A549 (cell line): ENCODE measurements around the gene LAIR1. TPM values are rescaled to one million over a fixed set of nuclear protein-coding genes. Genes with fewer than 3 reads are reported as not detected.

Source experiments
- ATAC-seq, 2 experiments: fragments of 200-7000 bp in 1 of 2; fragments of >200 bp in 1 of 2; cut with Nextera tagmentation in 1 of 2; cut with Tn5 transposase in 1 of 2; 3 replicates each; pipeline versions ENCODE4 v1.8.0 to v1.9.1; 2018 to 2020; ENCODE audit warnings: mild to moderate bottlenecking in 1 of 2, moderate library complexity in 1 of 2
- CTCF ChIA-PET: fragments of 300-600 bp; sonication (Branson Sonifier 250); formaldehyde crosslinking; extraction: SDS; loops from one replicate; lab custom pipeline; 2021; ENCODE audit warnings: antibody characterized with exemption, inconsistent platforms; lab: Yijun Ruan, JAX
- POLR2A ChIA-PET: fragments of 350-600 bp; formaldehyde crosslinking; extraction: SDS; loops from one replicate; lab custom pipeline; 2021; ENCODE audit warnings: antibody characterized with exemption, inconsistent platforms; lab: Yijun Ruan, JAX
- DNase-seq, 2 experiments: peaks; one replicate each; pipeline versions ENCODE4 v3.0.0 to v3.0.0-alpha.2; 2011 to 2016; ENCODE audit warnings: low read depth in 1 of 2, low spot score in 1 of 2
- FAIRE-seq: peaks from 2 replicates; lab custom pipeline; 2011; peaks lifted over from hg19 to GRCh38; lab: Jason Lieb, UNC
- H3K27ac ChIP-seq, 2 experiments: fragments of >200 bp; sonication (Bioruptor Twin); formaldehyde crosslinking; 3 replicates each; pipeline ENCODE4 v1.5.1; 2016 to 2017
- H3K4me1 ChIP-seq: fragments of >200 bp; sonication (Bioruptor Twin); formaldehyde crosslinking; 3 replicates; pipeline ENCODE4 v1.6.1; 2016
- H3K4me2 ChIP-seq: fragments of >200 bp; sonication (Bioruptor Twin); formaldehyde crosslinking; 3 replicates; pipeline ENCODE4 v1.6.1; 2016
- H3K4me3 ChIP-seq: fragments of >200 bp; sonication (Bioruptor Twin); formaldehyde crosslinking; 3 replicates; pipeline ENCODE4 v1.5.1; 2016
- H3K9me3 ChIP-seq: fragments of >200 bp; sonication (Bioruptor Twin); formaldehyde crosslinking; 3 replicates; pipeline ENCODE4 v1.6.1; 2016
- BCL3 ChIP-seq: fragments of >200 bp; sonication (Bioruptor Twin); formaldehyde crosslinking; IDR thresholded peaks from 3 replicates; pipeline ENCODE4 v1.6.1; 2016
- BHLHE40 ChIP-seq: IDR thresholded peaks from 2 replicates; pipeline ENCODE4 v1.6.1; 2012; ENCODE audit warnings: low read depth, low read length, inconsistent platforms
- CBX8 ChIP-seq: fragments of 200-600 bp; sonication (generic); IDR thresholded peaks from 2 replicates; pipeline ENCODE4 v1.6.1; 2016
- EHF ChIP-seq: fragments of 250-450 bp; sonication (Bioruptor Pico); IDR thresholded peaks from 2 replicates; pipeline ENCODE4 v1.5.0; 2020; ENCODE audit warnings: mild to moderate bottlenecking
- EHMT2 ChIP-seq: fragments of 200-600 bp; sonication (generic); IDR thresholded peaks from 2 replicates; pipeline ENCODE4 v1.6.1; 2016; ENCODE audit warnings: antibody characterized with exemption, low read depth, mild to moderate bottlenecking, moderate library complexity
- EP300 ChIP-seq, 2 experiments: fragments of >200 bp; sonication (Bioruptor Twin); formaldehyde crosslinking; IDR thresholded peaks; 2 replicates in 1 of 2; 3 replicates in 1 of 2; pipeline ENCODE4 v1.6.1; 2016 to 2017
- ESRRA ChIP-seq: fragments of 150-350 bp; IDR thresholded peaks from 2 replicates; pipeline ENCODE4 v1.6.1; 2014; ENCODE audit warnings: mild to moderate bottlenecking, low read length, borderline replicate concordance
- FOSL2 ChIP-seq, 2 experiments: fragments of 450-650 bp in 1 of 2; fragments of >200 bp in 1 of 2; sonication (Bioruptor Twin) in 1 of 2; formaldehyde crosslinking; IDR thresholded peaks; 2 replicates each; pipeline versions ENCODE4 v1.5.0 to v1.6.1; 2016 to 2020; ENCODE audit warnings: mild to moderate bottlenecking in 1 of 2, moderate library complexity in 1 of 2
- HEYL ChIP-seq: fragments of 250-450 bp; sonication (Bioruptor Pico); IDR thresholded peaks from 2 replicates; pipeline ENCODE4 v1.8.0; 2021; ENCODE audit warnings: mild to moderate bottlenecking, moderate library complexity
- HOXA7 ChIP-seq: fragments of 250-450 bp; sonication (Bioruptor Pico); IDR thresholded peaks from 2 replicates; pipeline ENCODE4 v1.5.0; 2020; ENCODE audit warnings: mild to moderate bottlenecking, moderate library complexity
- HOXB13 ChIP-seq: fragments of 250-450 bp; sonication (Bioruptor Pico); IDR thresholded peaks from 2 replicates; pipeline ENCODE4 v1.5.0; 2020; ENCODE audit warnings: low read depth, mild to moderate bottlenecking, moderate library complexity
- HOXB5 ChIP-seq: fragments of 250-450 bp; sonication (Bioruptor Pico); IDR thresholded peaks from 2 replicates; pipeline ENCODE4 v1.5.0; 2020; ENCODE audit warnings: mild to moderate bottlenecking, moderate library complexity
- JUN ChIP-seq, 2 experiments: fragments of >200 bp; sonication (Bioruptor Twin); formaldehyde crosslinking; IDR thresholded peaks; 2 replicates in 1 of 2; 3 replicates in 1 of 2; pipeline ENCODE4 v1.6.1; 2016 to 2017
- KDM1A ChIP-seq: fragments of 200-600 bp; sonication (generic); IDR thresholded peaks from 2 replicates; pipeline ENCODE4 v1.6.1; 2016; ENCODE audit warnings: low read depth, mild to moderate bottlenecking
- MYC ChIP-seq: IDR thresholded peaks from 2 replicates; pipeline ENCODE4 v1.6.1; 2012; ENCODE audit warnings: mild to moderate bottlenecking, inconsistent platforms, low read length, improper control_type of control experiment, borderline replicate concordance
- NFE2L2 ChIP-seq: fragments of 150-350 bp; conservative IDR thresholded peaks from 2 replicates; pipeline ENCODE4 v1.6.1; 2014; ENCODE audit warnings: low read length
- POLR2AphosphoS2 ChIP-seq: conservative IDR thresholded peaks from 2 replicates; pipeline ENCODE4 v1.6.1; 2012; ENCODE audit warnings: low read length, improper control_type of control experiment, inconsistent platforms
- RARB ChIP-seq: fragments of 250-450 bp; sonication (Bioruptor Pico); IDR thresholded peaks from 2 replicates; pipeline ENCODE4 v1.8.0; 2021; ENCODE audit warnings: mild to moderate bottlenecking, moderate library complexity
- RCOR1 ChIP-seq: fragments of 150-350 bp; IDR thresholded peaks from 2 replicates; pipeline ENCODE4 v1.6.1; 2014; ENCODE audit warnings: antibody characterized with exemption, low read length, low read depth
- REST ChIP-seq: fragments of 200-600 bp; sonication (generic); IDR thresholded peaks from 2 replicates; pipeline ENCODE4 v1.6.1; 2016; ENCODE audit warnings: antibody characterized with exemption, mild to moderate bottlenecking, moderate library complexity
- USF2 ChIP-seq: fragments of 450-650 bp; IDR thresholded peaks from 2 replicates; pipeline ENCODE4 v1.6.1; 2014; ENCODE audit warnings: antibody characterized with exemption
- ZNF302 ChIP-seq: fragments of 250-450 bp; sonication (Bioruptor Pico); IDR thresholded peaks from 2 replicates; pipeline ENCODE4 v1.9.0; 2021; ENCODE audit warnings: inconsistent platforms, mild to moderate bottlenecking, moderate library complexity
- WGBS: methylation state at CpG from one replicate; pipeline ENCODE4 v1.1.6; 2017; ENCODE audit errors: missing lambda C conversion rate; 5-methylcytosine and 5-hydroxymethylcytosine counted together
- polyA plus RNA-seq, 4 experiments: library from polyadenylated mRNA; depleted of rRNA in 3 of 4; stranded (reverse); fragments of >200 nt; fragmentation: RNase III in 1 of 4; extraction: RNeasy Plus Mini Kit Qiagen cat#74134 plus additional on column Dnase treatment in 1 of 4; gene quantifications; 2 replicates in 3 of 4; 3 replicates in 1 of 4; pipeline ENCODE4 v1.2.3, GENCODE V29; 2011 to 2017
- TF ChIP-seq, protein P1 (sequence below): fragments of 150-350 bp; IDR thresholded peaks from 2 replicates; pipeline ENCODE4 v1.6.1; 2014; ENCODE audit warnings: low read depth, mild to moderate bottlenecking, low read length

The LAIR1 gene
- polyA plus RNA-seq, 2 of the 4 experiments (the other 2 are of a cell fraction), result not detected

DNA sequence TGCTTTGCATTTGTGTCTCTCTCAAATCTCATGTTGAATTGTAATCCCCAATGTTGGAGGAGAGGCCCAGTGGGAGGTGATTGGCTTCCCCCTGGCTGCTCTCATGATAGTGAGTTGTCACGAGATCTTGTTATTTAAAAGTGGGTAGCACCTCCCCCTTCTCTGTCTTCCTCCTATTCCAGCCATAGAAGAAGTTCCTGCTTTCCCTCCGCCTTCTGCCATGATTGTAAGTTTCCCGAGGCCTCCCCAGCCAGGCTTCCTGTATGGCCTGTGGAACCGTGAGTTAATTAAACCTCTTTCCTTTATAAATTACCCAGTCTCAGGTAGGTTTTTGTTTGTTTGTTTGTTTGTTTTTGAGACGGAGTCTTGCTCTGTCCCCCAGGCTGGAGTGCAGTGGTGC is 29.6 kb downstream of the LAIR1 start:
- no peak overlapping the region for H3K4me2 ChIP-seq
- TF ChIP-seq EP300 (IDR thresholded peaks at IDR 0.05) (no peak), HOXB5 (CRISPR knock-in tag) (no peak), FOSL2 (IDR thresholded peaks at IDR 0.05) (no peak), FOSL2 (CRISPR knock-in tag; IDR thresholded peaks at IDR 0.05) (no peak), EHMT2 (no peak), ZNF302 (CRISPR knock-in tag) (no peak), USF2 (no peak), ESRRA (no peak), RCOR1 (no peak)
- TF ChIP-seq, all 56 proteins: peak for 0
- Histone ChIP-seq H3K4me3 (no peak overlapping the region), H3K9me3 (no peaks in the 10 kb centered on the region), H3K27ac (no peak overlapping the region), H3K4me1 (no peaks in the 10 kb centered on the region)
- no peak for DNase-seq
- ChIA-PET CTCF (interaction anchor here (1.2 kb wide), 1 partner anchor 13 kb away, joined by 6 read pairs; no protein-coding TSS in a partner anchor), POLR2A (no interaction called here)
- no peak for ATAC-seq
- FAIRE-seq, result no peak
- 38% methylated on average over 5 of the region's 5 CpGs for WGBS

DNA sequence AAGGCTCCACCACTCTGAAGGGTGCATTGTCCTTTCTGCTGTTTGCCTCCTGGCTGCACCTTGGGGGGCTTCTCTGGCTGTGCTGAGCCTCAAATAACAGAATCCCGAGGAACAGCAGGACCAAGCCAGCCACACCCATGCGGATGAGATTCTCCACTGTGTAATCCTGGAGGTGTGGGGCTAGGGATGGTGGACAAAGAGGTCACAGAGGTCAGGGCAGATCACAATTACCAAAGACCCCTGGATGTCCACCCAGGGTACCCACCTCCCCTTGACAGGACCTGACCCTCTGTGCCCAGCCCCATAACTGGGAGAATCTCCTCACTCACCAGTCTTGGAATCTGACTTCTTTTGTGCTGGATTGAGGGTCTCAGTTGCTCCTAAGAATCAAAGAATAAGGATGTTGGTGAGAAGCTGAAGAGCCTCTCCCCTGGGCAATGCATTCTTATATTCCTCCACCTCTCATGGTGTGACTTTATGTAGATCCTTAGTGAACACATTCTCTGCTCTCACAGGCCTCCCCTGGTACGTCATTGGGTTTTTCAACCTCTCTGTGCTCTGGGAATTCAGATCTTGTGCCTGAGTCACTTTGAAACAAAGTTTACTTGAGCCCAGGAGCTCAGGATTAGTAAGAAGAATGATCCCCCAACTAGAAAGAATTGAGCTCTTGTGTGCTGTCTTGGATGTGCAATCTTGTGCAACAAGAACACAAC is 31.0 kb downstream of the LAIR1 start:
- H3K27ac ChIP-seq, result no peak overlapping the region
- FAIRE-seq (no peak), DNase-seq (no peak), ATAC-seq (no peak)
- no peak overlapping the region for H3K4me2 ChIP-seq
- CTCF ChIA-PET, result interaction anchor here (1.2 to 1.9 kb wide), 2 partner anchors 9 to 12 kb away, joined by 6 read pairs; no protein-coding TSS in a partner anchor
- H3K4me1 ChIP-seq, result no peaks in the 10 kb centered on the region
- 16% methylated on average over 3 of the region's 3 CpGs for WGBS
- no peaks in the 10 kb centered on the region for H3K9me3 ChIP-seq
- POLR2A ChIA-PET, result no interaction called here
- TF ChIP-seq CBX8 (no peak), NFE2L2 (no peak), HOXA7 (CRISPR knock-in tag) (no peak), REST (no peak), JUN (IDR thresholded peaks at IDR 0.05) (no peak), ZNF302 (CRISPR knock-in tag) (no peak), HOXB13 (CRISPR knock-in tag) (no peak), USF2 (no peak), BHLHE40 (no peak), EHMT2 (no peak), BCL3 (no peak), RARB (CRISPR knock-in tag) (no peak), POLR2AphosphoS2 (no peak), HEYL (no peak), KDM1A (no peak), MYC (no peak), EHF (no peak)
- TF ChIP-seq, protein P1, sequence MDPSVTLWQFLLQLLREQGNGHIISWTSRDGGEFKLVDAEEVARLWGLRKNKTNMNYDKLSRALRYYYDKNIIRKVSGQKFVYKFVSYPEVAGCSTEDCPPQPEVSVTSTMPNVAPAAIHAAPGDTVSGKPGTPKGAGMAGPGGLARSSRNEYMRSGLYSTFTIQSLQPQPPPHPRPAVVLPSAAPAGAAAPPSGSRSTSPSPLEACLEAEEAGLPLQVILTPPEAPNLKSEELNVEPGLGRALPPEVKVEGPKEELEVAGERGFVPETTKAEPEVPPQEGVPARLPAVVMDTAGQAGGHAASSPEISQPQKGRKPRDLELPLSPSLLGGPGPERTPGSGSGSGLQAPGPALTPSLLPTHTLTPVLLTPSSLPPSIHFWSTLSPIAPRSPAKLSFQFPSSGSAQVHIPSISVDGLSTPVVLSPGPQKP, result no peak
- H3K4me3 ChIP-seq, result no peak overlapping the region
